ENCODE measurements around the gene SH3BP4. TPM values are rescaled to one million over a fixed set of nuclear protein-coding genes. Genes with fewer than 3 reads are reported as not detected.

The SH3BP4 gene
- total and polyA plus RNA-seq, 2 of the 8 experiments (the other 6 are each of a cell fraction or from before 2014, with no cell fraction given) = 28.3 to 35.4 TPM

GRCh38 chr2:235078914-235079472 lies 127.2 kb downstream of the SH3BP4 start:
- Histone ChIP-seq H4K8ac (ENCODE audit: extremely low read depth, insufficient read depth, low read length) (no peak overlapping the region), H3K36me3 (ENCODE audit: control insufficient read depth in 2 of 4, insufficient read depth in 4 of 4, low read length in 3 of 4) (no peaks in the 10 kb centered on the region), H3K14ac (ENCODE audit: insufficient read length) (peak overlapping the region; percentile 83), H3K56ac (replicated peaks; ENCODE audit: insufficient read length, low read depth, low read length) (peak overlapping the region; percentile 99), H3K9me3 (ENCODE audit: insufficient read depth in 2 of 2, low read depth in 1 of 2, low read length in 1 of 2) (peaks cover 3% of the 10 kb centered on the region in 2 experiments; a peak in 1 of 4 replicates), H3K4me2 (ENCODE audit: insufficient read depth in 1 of 2, low read depth in 2 of 2, low read length in 2 of 2) (0 out of 4 replicates have a peak overlapping the region, but pooled peaks of 1 of the 2 experiments have one; percentile 39), H2BK12ac (ENCODE audit: low read depth, low read length) (peak overlapping the region; percentile 98), H4K91ac (replicated peaks; ENCODE audit: insufficient read length, low read length) (peak overlapping the region; percentile 87), H3K27ac (ENCODE audit: low read depth, low read length) (no peak overlapping the region), H4K20me1 (replicated peaks in 1 of 2; ENCODE audit: control insufficient read depth in 1 of 2, insufficient read depth in 2 of 2, low read length in 2 of 2) (peaks cover 0 to 5% of the 10 kb centered on the region in 2 experiments), H2AFZ (ENCODE audit: low read length) (no peak overlapping the region), H4K5ac (ENCODE audit: insufficient read length, low read depth, low read length) (no peak overlapping the region), H3K4me3 (ENCODE audit: extremely low read depth in 1 of 4, insufficient read depth in 2 of 4, low read depth in 3 of 4, low read length in 4 of 4) (no peak overlapping the region), H3K79me1 (ENCODE audit: low read depth, low read length) (no peaks in the 10 kb centered on the region), H3K18ac (ENCODE audit: extremely low read depth, low read length) (peak overlapping the region; percentile 34; the same call in 1 of the 2 replicates), H3K4me1 (replicated peaks in 1 of 4; ENCODE audit: control insufficient read depth in 3 of 4, insufficient read depth in 4 of 4, low read length in 3 of 4) (peaks cover 0 to 6% (median 2%) of the 10 kb centered on the region in 4 experiments; a peak in 2 of 7 replicates), H3K9ac (replicated peaks in 1 of 4; ENCODE audit: extremely low read depth in 1 of 4, low read depth in 3 of 4, low read length in 3 of 4) (no peak overlapping the region; a peak in 1 of 7 replicates), H2AK5ac (ENCODE audit: low read depth, low read length) (peak overlapping the region; percentile 100), H2BK120ac (replicated peaks; ENCODE audit: low read depth, low read length) (no peak overlapping the region), H3K27me3 (replicated peaks in 1 of 4; ENCODE audit: control insufficient read depth in 3 of 4, extremely low read depth in 1 of 4, insufficient read depth in 3 of 4, low read length in 3 of 4) (no peaks in the 10 kb centered on the region), H3K4ac (replicated peaks; ENCODE audit: insufficient read length, low read depth, low read length) (peak overlapping the region; percentile 83), H3K23me2 (ENCODE audit: low read depth, low read length) (peaks cover 6% of the 10 kb centered on the region; the same call in 1 of the 2 replicates), H2BK20ac (ENCODE audit: low read length) (0 out of 2 replicates have a peak overlapping the region, but pooled peaks have one; percentile 49), H2BK15ac (ENCODE audit: low read length) (peak overlapping the region; percentile 96), H3K79me2 (ENCODE audit: control insufficient read depth in 1 of 2, insufficient read depth in 2 of 2, low read length in 2 of 2) (no peaks in the 10 kb centered on the region; a peak in 1 of 4 replicates), H2BK5ac (ENCODE audit: low read depth, low read length) (peak overlapping the region; percentile 61), H3K23ac (ENCODE audit: insufficient read length) (peak overlapping the region; percentile 96)
- DNase-seq (ENCODE audit: low read depth in 1 of 2, low spot score in 2 of 2) = no peak
- no peak for FAIRE-seq
- ChIA-PET POLR2A (ENCODE audit: partially characterized antibody) (no interaction called here), CTCF (ENCODE audit: partially characterized antibody) (no interaction called here)
- 84 to 100% methylated on average over 1 to 8 of the region's 8 CpGs for WGBS, 2 experiments (ENCODE audit: extremely low coverage in 1 of 2, insufficient coverage in 1 of 2, insufficient read length in 1 of 2, insufficient replicate concordance in 2 of 2, low coverage in 1 of 2, low lambda C conversion rate in 2 of 2, missing lambda C conversion rate in 1 of 2)
- TF ChIP-seq MAFK (IDR thresholded peaks at IDR 0.05; ENCODE audit: low read depth, low read length) (no peak), CTCF (IDR thresholded peaks at IDR 0.05; ENCODE audit: control extremely low read depth in 1 of 3, insufficient read depth in 1 of 3, low read depth in 1 of 3, low read length in 3 of 3) (no peak), CHD2 (IDR thresholded peaks at IDR 0.05; ENCODE audit: low read length) (no peak), GABPA (IDR thresholded peaks at IDR 0.05; ENCODE audit: borderline replicate concordance, insufficient read depth, low read length) (no peak), SP4 (IDR thresholded peaks at IDR 0.05; ENCODE audit: low read length) (no peak)
